Colonic mucosa (tissue), 4 donors: Measurements from ENCODE around the gene CFAP20. TPM values are rescaled to one million over a fixed set of nuclear protein-coding genes. Genes with fewer than 3 reads are reported as not detected.
"Not testable (repeated sequence)": the region's sequence is repeated elsewhere in the genome, so short reads cannot be mapped to it uniquely, and the experiment has no call there.

Source experiments
- DNase-seq: peaks from one replicate; pipeline ENCODE4 v3.0.0-alpha.2; 2020
- H3K27ac ChIP-seq: fragments of 200-600 bp; one replicate; pipeline ENCODE4 v1.8.0; 2021
- H3K27me3 ChIP-seq: fragments of 200-600 bp; one replicate; pipeline ENCODE4 v1.8.0; 2021
- H3K36me3 ChIP-seq: fragments of 200-600 bp; one replicate; pipeline ENCODE4 v1.8.0; 2021
- H3K4me1 ChIP-seq: fragments of 200-600 bp; one replicate; pipeline ENCODE4 v1.8.0; 2021; ENCODE audit warnings: mild to moderate bottlenecking
- H3K4me3 ChIP-seq: fragments of 200-600 bp; one replicate; pipeline ENCODE4 v1.8.0; 2021
- H3K9ac ChIP-seq, 2 donors: one replicate each; pipeline ENCODE4 v1.7.0; 2013; ENCODE audit warnings: control low read depth in 2 of 2, low read depth in 2 of 2, low read length in 2 of 2
- H3K9me3 ChIP-seq: fragments of 200-600 bp; one replicate; pipeline ENCODE4 v1.8.0; 2021
- CTCF ChIP-seq: fragments of 200-600 bp; IDR thresholded peaks from one replicate; pipeline ENCODE4 v1.8.0; 2022; ENCODE audit warnings: antibody characterized with exemption, mild to moderate bottlenecking
- intact Hi-C: fragments of 100-400 bp; cut with DNase I; formaldehyde crosslinking; loops from one replicate; pipeline ENCODE4 v1.14.1; 2022
- total RNA-seq, 2 donors: library from RNA; stranded (reverse); fragmentation: NEBNext Ultra II Directional in 1 of 2; extraction: Animal tissue kit (Norgen Biotek cat#: 25700) in 1 of 2; gene quantifications; one replicate each; pipeline ENCODE4 v1.2.1, GENCODE V29; 2021
- donor health status: healthy.
- donor health status: DM: no; HTN: no; CAD: no.
- donor health status: DM: no; HTN: no; CAD: no.

CFAP20 gene
- total RNA-seq, 2 donors from 2014 or later: 26.7 to 32.1 TPM

- TF ChIP-seq CTCF: no peak
- no peak for DNase-seq
These were observed 29.9 kb downstream of the CFAP20 start for GRCh38 chr16:58099097-58099955.

GRCh38 chr16:58098207-58099096 lies 30.7 kb downstream of the CFAP20 start:
- Histone ChIP-seq H3K27ac (no peak overlapping the region), H3K27me3 (no peaks in the 10 kb centered on the region), H3K36me3 (no peaks in the 10 kb centered on the region), H3K9ac (no peak overlapping the region), H3K9me3 (no peaks in the 10 kb centered on the region), H3K4me1 (no peaks in the 10 kb centered on the region), H3K4me3 (no peak overlapping the region)
- intact Hi-C loops: no loop called here
- DNase-seq: no peak
- no peak for TF ChIP-seq CTCF

More at GRCh38 chr16:58099097-58099955, 29.9 kb downstream of the CFAP20 start:
- no peak overlapping the region for H3K27ac ChIP-seq
- H3K27me3 ChIP-seq: no peaks in the 10 kb centered on the region
- H3K9me3 ChIP-seq: no peaks in the 10 kb centered on the region
- no peaks in the 10 kb centered on the region for H3K4me1 ChIP-seq
- no peaks in the 10 kb centered on the region for H3K36me3 ChIP-seq
- no peak overlapping the region for H3K9ac ChIP-seq
- intact Hi-C loops: no loop called here
- H3K4me3 ChIP-seq: no peak overlapping the region

GRCh38 chr16:58096249-58096648 lies 32.9 kb downstream of the CFAP20 start:
- intact Hi-C loops: no loop called here
- H3K9me3 ChIP-seq: no peaks in the 10 kb centered on the region
- no peaks in the 10 kb centered on the region for H3K4me1 ChIP-seq
- no peaks in the 10 kb centered on the region for H3K27me3 ChIP-seq
- no peaks in the 10 kb centered on the region for H3K36me3 ChIP-seq
- no peak for TF ChIP-seq CTCF
- no peak overlapping the region for H3K4me3 ChIP-seq
- H3K9ac ChIP-seq: no peak overlapping the region
- no peak for DNase-seq
- H3K27ac ChIP-seq: no peak overlapping the region

GRCh38 chr16:58095575-58095960 lies 33.6 kb downstream of the CFAP20 start:
- H3K9me3 ChIP-seq, H3K27ac ChIP-seq, intact Hi-C loops, DNase-seq, H3K4me3 ChIP-seq, H3K9ac ChIP-seq, H3K27me3 ChIP-seq, H3K36me3 ChIP-seq, H3K4me1 ChIP-seq: not testable (repeated sequence)

- Histone ChIP-seq H3K9ac (no peak overlapping the region), H3K27me3 (no peaks in the 10 kb centered on the region), H3K4me1 (no peaks in the 10 kb centered on the region), H3K9me3 (no peaks in the 10 kb centered on the region), H3K36me3 (no peaks in the 10 kb centered on the region), H3K4me3 (no peak overlapping the region), H3K27ac (no peak overlapping the region)
- no peak for DNase-seq
- TF ChIP-seq CTCF: no peak
- intact Hi-C loops: no loop called here
These were observed 34.2 kb downstream of the CFAP20 start for GRCh38 chr16:58094791-58095574.
